Activated B cell treated with CpG ODN at 0.5 μM for 24 hours (primary cell): ENCODE measurements around the gene TMEM51. TPM values are rescaled to one million over a fixed set of nuclear protein-coding genes. Genes with fewer than 3 reads are reported as not detected.

ENCODE experiments used
- ATAC-seq: fragments of 200-7000 bp; cut with Tn5 transposase; one replicate; pipeline ENCODE4 v1.10.0; 2021; ENCODE audit warnings: low read depth, mild to moderate bottlenecking, moderate library complexity
- CTCF ChIA-PET: fragments of 350-600 bp; sonication (Branson Sonifier 250); formaldehyde crosslinking; loops from one replicate; lab custom pipeline; 2021; ENCODE audit warnings: antibody characterized with exemption; lab: Charles Lee
- POLR2A ChIA-PET: fragments of 350-600 bp; sonication (Branson Sonifier 250); formaldehyde crosslinking; loops from one replicate; lab custom pipeline; 2021; ENCODE audit warnings: antibody characterized with exemption; lab: Charles Lee
- DNase-seq: peaks from one replicate; pipeline ENCODE4 v3.0.0; 2022
- H3K27ac Mint-ChIP-seq: one replicate; pipeline ENCODE4 v1.8.0; 2020; ENCODE audit warnings: mixed read lengths
- H3K27me3 Mint-ChIP-seq: one replicate; pipeline ENCODE4 v1.8.0; 2021; ENCODE audit warnings: mixed read lengths
- H3K36me3 Mint-ChIP-seq: one replicate; pipeline ENCODE4 v1.8.0; 2021; ENCODE audit warnings: low read depth, mixed read lengths
- H3K4me1 Mint-ChIP-seq: one replicate; pipeline ENCODE4 v1.8.0; 2021; ENCODE audit warnings: mixed read lengths
- H3K4me3 Mint-ChIP-seq: one replicate; pipeline ENCODE4 v1.8.0; 2020; ENCODE audit warnings: mild to moderate bottlenecking, mixed read lengths
- H3K9me3 Mint-ChIP-seq: one replicate; pipeline ENCODE4 v1.8.0; 2020; ENCODE audit warnings: mixed read lengths
- CTCF ChIP-seq: fragments of 200-600 bp; IDR thresholded peaks from one replicate; pipeline ENCODE4 v1.8.0; 2022; ENCODE audit warnings: antibody characterized with exemption, mild to moderate bottlenecking
- intact Hi-C: fragments of 100-400 bp; cut with micrococcal nuclease; formaldehyde crosslinking; loops from one replicate; pipeline ENCODE4 v1.15.1; 2024
- total RNA-seq: library from RNA; stranded (reverse); gene quantifications from 2 replicates; pipeline ENCODE4 v1.2.3, GENCODE V29; 2022

Gene TMEM51
- total RNA-seq, 1 donor from 2014 or later, result not detected

- H3K9me3 Mint-ChIP-seq, result no peaks in the 10 kb centered on the region
- ChIA-PET POLR2A (no interaction called here), CTCF (no interaction called here)
- intact Hi-C loops, result no loop called here
- no peak overlapping the region for H3K27ac Mint-ChIP-seq
- ATAC-seq (no peak), DNase-seq (no peak)
- no peak for TF ChIP-seq CTCF
- H3K4me1 Mint-ChIP-seq, result no peaks in the 10 kb centered on the region
- no peak overlapping the region for H3K4me3 Mint-ChIP-seq
- H3K36me3 Mint-ChIP-seq, result no peaks in the 10 kb centered on the region
- H3K27me3 Mint-ChIP-seq, result peaks cover under 1% of the 10 kb centered on the region
Observed at GRCh38 chr1:15167386-15167785, 13.8 kb downstream of the TMEM51 start.

GRCh38 chr1:15168479-15168878 is 14.9 kb downstream of the TMEM51 start:
- Mint-ChIP-seq H3K27ac (no peak overlapping the region), H3K4me1 (no peaks in the 10 kb centered on the region), H3K36me3 (no peaks in the 10 kb centered on the region), H3K27me3 (peaks cover 5% of the 10 kb centered on the region), H3K9me3 (no peaks in the 10 kb centered on the region), H3K4me3 (no peak overlapping the region)
- DNase-seq (no peak), ATAC-seq (no peak)
- CTCF ChIA-PET, result no interaction called here
- TF ChIP-seq CTCF, result no peak
- POLR2A ChIA-PET, result no interaction called here
- intact Hi-C loops, result no loop called here

GRCh38 chr1:15170071-15170470 is 16.5 kb downstream of the TMEM51 start:
- TF ChIP-seq CTCF, result no peak
- no peaks in the 10 kb centered on the region for H3K4me1 Mint-ChIP-seq
- H3K27ac Mint-ChIP-seq, result no peak overlapping the region
- intact Hi-C loops, result no loop called here
- no peaks in the 10 kb centered on the region for H3K36me3 Mint-ChIP-seq
- ATAC-seq (no peak), DNase-seq (no peak)
- H3K9me3 Mint-ChIP-seq, result no peaks in the 10 kb centered on the region
- ChIA-PET CTCF (no interaction called here), POLR2A (no interaction called here)
- H3K27me3 Mint-ChIP-seq, result peaks cover 5% of the 10 kb centered on the region
- H3K4me3 Mint-ChIP-seq, result no peak overlapping the region

- Mint-ChIP-seq H3K4me3 (no peak overlapping the region), H3K36me3 (no peaks in the 10 kb centered on the region), H3K27me3 (peaks cover 13% of the 10 kb centered on the region), H3K4me1 (no peaks in the 10 kb centered on the region), H3K9me3 (peaks cover 3% of the 10 kb centered on the region), H3K27ac (no peak overlapping the region)
- ChIA-PET CTCF (no interaction called here), POLR2A (no interaction called here)
- ATAC-seq (no peak), DNase-seq (no peak)
- intact Hi-C loops, result no loop called here
- TF ChIP-seq CTCF, result no peak
Observed at GRCh38 chr1:15171271-15171908, 17.8 kb downstream of the TMEM51 start.

GRCh38 chr1:15172405-15173259 is 19.1 kb downstream of the TMEM51 start:
- Mint-ChIP-seq H3K4me1 (no peaks in the 10 kb centered on the region), H3K9me3 (peaks cover 3% of the 10 kb centered on the region), H3K27me3 (peaks cover 21% of the 10 kb centered on the region), H3K4me3 (no peak overlapping the region), H3K36me3 (no peaks in the 10 kb centered on the region), H3K27ac (no peak overlapping the region)
- no peak for TF ChIP-seq CTCF
- intact Hi-C loops, result no loop called here
- POLR2A ChIA-PET, result no interaction called here
- DNase-seq, result no peak
- CTCF ChIA-PET, result no interaction called here
- no peak for ATAC-seq
